ENCODE results near the gene WBP2.

GRCh38 chr17:75902406-75902805, 47.3 kb upstream of the WBP2 start:
- TF ChIP-seq CTCF (conservative IDR thresholded peaks at IDR 0.05; ENCODE audit: low read length) (no peak), EZH2phosphoT487 (IDR thresholded peaks at IDR 0.05; ENCODE audit: borderline replicate concordance, low read depth, low read length) (no peak)

Data from OCI-LY7 (cell line).